ENCODE measurements around the gene PCID2. TPM values are rescaled to one million over a fixed set of nuclear protein-coding genes. Genes with fewer than 3 reads are reported as not detected.

The PCID2 gene
- polyA plus RNA-seq, 4 donors = 47.9 to 72.3 (median 64.1) TPM

DNA sequence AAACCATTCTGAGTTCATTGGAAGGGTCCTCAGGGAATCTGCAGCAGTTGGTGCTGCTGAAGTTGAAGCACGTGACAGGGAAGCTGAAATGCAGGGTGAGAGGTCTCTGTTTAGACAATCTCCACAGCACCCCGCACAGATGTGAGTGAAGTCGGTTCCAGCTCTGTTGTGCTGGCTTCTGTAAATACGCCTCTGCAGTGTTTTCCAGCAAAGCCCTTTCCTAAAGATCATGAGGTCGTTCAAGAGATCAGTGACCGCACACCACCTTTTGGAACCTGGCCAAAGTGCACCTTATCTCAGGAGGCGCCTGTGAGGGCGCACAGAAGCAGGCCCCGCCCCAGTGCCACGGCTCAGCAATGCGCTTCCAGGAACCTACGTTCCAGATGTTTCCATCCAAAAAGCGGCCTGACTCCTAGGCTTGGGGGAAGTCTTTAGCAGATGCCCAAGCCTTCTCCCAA, 11.7 kb upstream of the PCID2 start:
- no peak for DNase-seq (ENCODE audit: low read depth in 4 of 4, low spot score in 2 of 4)

GRCh38 chr13:113219256-113219940, 10.9 kb upstream of the PCID2 start:
- DNase-seq (ENCODE audit: low read depth in 4 of 4, low spot score in 2 of 4) = no peak

GRCh38 chr13:113218586-113218985, 10.1 kb upstream of the PCID2 start:
- DNase-seq (ENCODE audit: low read depth in 4 of 4, low spot score in 2 of 4) = no peak

DNA sequence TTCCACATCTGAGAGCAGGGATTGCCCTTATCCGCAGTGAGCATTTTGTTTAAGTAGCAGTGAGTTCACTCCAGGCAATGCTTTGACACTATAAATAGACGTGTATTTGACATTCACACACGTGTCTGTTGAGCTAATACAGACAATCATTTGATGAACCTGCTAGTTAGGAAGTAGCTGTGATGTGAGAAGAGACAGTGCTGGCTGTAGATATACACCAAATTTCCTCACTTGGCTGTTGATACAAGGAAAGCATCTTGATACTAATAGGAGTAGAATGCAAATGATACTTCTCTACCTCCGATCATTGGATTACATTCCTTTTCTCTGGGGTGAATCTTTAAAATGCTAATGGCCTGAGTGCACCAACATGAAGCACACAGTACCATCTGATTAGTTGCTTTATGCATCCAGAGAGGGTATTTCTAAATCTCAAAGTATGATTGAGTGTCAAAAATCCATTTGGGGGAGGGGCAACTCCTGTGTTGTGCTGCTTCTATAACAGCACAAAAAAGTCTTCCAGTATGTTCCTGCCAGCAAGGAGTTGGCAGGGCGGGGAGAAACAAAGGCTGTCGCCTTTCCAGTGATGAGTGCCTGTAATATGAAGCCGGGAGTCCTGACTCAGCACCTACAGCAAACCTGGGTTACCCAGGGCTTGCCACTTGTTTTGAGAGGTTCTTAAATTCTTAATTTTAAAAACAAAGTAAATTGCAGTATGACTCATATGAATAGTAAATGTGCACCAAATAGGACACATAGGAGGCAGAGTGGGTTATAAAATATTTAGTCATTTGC, 8.0 kb upstream of the PCID2 start:
- no peak for DNase-seq (ENCODE audit: low read depth in 4 of 4, low spot score in 2 of 4)

- no peak for DNase-seq (ENCODE audit: low read depth in 4 of 4, low spot score in 2 of 4)
Observed at GRCh38 chr13:113211774-113212173, 3.3 kb upstream of the PCID2 start.

DNA sequence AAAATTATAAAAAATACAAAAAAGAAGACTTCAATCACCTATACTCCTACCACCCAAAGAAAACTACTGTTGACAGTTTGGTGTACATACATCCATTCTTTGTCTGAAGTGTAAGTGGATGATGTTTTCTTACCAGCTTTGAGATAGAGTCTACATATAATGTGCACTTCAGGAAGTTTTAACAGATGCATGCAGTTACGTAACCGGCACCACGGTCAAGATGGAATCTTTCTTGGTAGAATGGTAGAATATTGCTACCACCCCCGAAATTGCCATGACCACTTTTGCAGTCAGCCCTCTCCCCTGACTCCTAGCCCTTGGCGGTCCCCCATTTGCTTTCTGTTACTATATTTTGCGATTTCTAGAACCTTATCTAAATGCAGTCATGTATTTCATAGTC, 2.4 kb upstream of the PCID2 start:
- no peak for DNase-seq (ENCODE audit: low read depth in 4 of 4, low spot score in 2 of 4)

DNA sequence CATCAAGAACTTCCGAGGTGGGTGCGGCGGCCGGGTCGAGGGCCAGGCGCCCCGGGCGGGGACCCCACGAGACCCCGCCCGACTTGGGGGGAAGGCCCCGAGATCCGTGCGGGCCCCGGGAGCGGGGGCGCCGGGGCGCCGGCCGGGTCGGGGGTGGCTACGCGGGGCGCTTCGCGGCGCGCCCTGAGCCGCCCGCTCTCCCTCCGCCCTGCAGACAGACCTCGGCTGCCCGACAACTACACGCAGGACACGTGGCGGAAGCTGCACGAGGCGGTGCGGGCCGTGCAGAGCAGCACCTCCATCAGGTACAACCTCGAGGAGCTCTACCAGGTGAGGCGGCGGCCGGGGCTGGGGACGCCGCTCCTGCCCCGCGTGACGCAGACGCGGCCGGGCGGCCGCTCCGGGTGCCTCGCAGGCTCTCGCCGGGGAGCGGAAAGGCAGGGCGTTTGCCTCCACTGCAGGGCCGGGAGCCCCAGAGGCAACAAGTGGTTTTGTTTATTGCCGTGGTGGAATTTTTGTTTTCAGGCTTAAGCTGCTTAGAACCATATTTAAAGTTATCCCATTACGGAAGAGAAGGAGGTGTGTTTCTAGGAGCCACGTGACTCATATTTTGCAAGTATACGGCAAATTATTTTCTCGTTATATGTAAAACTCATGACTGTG, 1.4 kb upstream of the PCID2 start:
- DNase-seq (ENCODE audit: low read depth in 4 of 4, low spot score in 2 of 4) = peak in 1 of 4 donors; percentile 10

DNA sequence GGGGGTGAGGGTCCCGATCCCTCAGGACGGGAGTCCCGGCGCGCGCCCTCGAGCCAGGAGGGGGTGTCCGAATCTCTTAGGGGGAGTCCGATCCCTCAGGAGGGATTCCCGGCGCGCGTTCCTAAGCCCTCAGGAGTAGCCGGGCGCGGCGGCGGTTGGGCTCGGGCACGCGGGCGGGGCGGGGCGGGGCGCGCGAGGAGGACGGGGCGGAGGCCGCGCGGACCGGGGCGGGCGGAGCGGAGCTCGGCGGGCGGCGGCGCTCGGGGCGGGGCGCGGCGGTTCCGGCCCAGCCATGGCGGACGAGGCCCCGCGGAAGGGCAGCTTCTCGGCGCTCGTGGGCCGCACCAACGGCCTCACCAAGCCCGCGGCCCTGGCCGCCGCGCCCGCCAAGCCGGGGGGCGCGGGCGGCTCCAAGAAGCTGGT, 878 bp upstream of the PCID2 start, which contains the start of gene CUL4A:
Gene CUL4A (plus strand): TSS at position 278 of the 423 bp plus-strand sequence. CDS start 15 bp downstream, at position 293.
- peak in 2 of 4 donors; percentile 42 to 52 for DNase-seq (ENCODE audit: low read depth in 4 of 4, low spot score in 2 of 4)

DNA sequence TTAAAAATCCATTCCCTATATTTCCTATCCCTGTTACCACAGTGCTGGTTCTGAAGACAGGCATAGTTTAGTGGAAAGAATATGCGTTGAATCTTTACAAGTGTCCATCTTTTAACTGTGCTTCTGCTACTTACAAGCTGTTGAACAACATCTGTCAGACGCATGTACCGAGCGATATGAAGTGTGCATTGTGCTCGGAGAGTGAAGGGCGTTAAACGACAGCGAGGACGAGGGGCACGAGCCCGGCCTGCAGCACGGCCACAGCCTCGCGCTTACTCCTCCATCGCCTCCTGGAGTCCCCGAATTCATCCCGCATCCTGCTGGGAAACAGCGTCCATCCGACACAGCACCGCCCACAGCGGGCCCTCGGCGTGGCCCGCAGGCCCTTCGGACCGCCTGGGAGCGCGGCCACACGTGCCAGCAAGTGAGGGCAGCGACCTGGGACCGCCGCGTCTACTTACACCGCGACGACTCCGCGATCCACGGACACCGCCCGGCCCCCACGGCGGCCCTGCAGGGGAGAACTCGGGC, 514 bp downstream of the PCID2 start:
- DNase-seq (ENCODE audit: low read depth in 4 of 4, low spot score in 2 of 4) = no peak

GRCh38 chr13:113207460-113207859, 1.0 kb downstream of the PCID2 start:
- no peak for DNase-seq (ENCODE audit: low read depth in 4 of 4, low spot score in 2 of 4)

DNA sequence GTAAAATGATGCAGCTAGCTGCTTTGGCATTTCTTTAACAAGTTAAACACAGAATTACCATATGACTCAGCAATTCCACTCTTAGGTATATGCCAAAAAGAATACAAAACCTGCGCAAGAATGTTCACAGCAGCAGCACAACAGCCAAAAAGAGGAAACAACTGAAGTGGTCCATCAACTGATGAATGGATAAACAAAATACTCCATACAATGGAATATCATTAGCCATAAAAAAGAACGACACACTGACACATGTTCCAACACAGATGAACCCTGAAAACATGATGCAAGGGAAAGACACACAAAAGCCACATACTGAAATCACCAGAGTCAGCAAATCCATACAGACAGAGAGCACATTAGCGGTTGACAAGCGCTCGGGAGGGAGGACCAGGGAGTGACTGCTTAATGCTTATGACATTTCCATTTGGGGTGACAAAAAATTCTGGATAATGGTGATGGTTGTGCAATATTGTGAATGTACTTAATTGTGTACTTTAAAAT, 3.0 kb downstream of the PCID2 start:
- DNase-seq (ENCODE audit: low read depth in 4 of 4, low spot score in 2 of 4) = no peak

DNA sequence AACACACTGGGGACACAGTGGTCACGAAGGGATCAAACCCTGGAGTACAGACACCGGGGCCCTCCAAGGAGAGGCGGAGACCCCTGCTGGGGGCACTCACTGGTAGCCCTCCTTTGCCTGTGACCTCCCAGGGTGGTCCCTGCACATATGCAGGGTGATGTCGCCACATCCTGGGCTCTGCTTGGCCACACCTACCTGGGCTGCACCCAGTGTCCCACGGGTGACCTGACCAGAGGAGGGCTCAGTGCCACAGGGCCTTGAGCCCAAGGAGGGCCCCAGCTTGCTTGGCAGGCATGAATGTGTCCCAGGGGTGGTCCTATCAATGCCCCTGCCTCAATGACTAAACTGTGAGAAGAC, 4.1 kb downstream of the PCID2 start:
- no peak for DNase-seq (ENCODE audit: low read depth in 4 of 4, low spot score in 2 of 4)

DNA sequence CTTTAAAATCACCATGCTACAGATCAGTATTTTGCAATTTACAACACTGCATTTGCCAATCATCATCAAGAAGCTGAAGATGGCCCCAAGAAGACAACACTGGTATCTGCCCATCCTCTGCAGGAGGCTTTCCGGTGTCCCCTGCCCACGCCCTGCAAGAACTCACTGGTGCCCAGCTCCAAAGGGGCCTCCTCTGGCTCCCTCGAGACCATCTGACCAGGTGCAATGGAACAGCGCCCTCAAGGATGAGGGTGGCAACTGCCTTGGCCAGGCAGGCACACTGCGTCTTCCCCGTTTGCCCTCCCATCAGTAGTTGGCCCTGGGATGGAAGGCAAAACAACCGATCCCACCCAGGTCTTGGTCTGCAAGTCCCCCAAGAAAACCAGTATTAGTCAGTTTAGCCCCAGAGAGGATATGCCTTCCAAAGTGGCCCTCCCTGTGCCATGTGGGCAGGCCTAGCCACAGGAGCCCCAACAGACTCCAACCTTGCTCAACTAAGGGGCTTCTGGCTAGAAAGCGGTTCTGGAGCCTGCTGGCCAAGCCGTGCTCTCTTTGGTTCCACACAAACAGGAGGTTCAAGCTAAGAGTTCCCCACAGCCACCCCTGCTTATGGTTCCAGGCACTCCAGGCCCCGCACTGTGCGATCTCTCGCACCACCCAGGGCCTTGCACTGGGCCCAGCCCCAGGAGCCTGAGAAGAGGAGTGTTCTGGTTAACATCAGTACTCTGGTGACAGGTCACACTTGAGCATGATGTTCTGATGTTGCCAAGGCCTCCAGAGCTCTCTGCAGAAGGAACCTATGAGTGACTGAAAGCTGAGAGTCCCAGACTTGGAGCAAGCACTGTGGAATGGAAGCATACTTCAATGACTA, 4.7 kb downstream of the PCID2 start:
- no peak for DNase-seq (ENCODE audit: low read depth in 4 of 4, low spot score in 2 of 4)

DNA sequence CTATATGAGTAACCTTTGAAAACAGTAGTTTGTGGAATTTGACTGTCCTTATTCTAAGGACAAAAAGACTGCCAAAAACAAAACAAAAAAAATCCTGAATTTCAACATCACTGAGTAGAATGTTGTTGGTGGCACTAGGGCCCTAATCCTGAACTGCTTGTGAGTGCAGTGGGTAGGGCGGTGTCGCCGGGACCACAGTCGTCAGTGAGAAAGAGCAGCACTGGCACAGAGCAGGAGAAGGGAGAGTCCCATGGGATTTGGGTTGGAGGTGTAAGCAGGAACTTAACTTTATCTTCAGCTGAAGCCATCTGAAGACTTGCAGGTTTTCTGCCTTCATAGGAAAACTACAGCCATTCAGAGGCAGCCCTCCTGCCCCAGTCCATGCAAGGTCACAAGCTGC, 5.6 kb downstream of the PCID2 start:
- DNase-seq (ENCODE audit: low read depth in 4 of 4, low spot score in 2 of 4) = no peak

GRCh38 chr13:113201815-113202214, 6.7 kb downstream of the PCID2 start:
- no peak for DNase-seq (ENCODE audit: low read depth in 4 of 4, low spot score in 2 of 4)

DNA sequence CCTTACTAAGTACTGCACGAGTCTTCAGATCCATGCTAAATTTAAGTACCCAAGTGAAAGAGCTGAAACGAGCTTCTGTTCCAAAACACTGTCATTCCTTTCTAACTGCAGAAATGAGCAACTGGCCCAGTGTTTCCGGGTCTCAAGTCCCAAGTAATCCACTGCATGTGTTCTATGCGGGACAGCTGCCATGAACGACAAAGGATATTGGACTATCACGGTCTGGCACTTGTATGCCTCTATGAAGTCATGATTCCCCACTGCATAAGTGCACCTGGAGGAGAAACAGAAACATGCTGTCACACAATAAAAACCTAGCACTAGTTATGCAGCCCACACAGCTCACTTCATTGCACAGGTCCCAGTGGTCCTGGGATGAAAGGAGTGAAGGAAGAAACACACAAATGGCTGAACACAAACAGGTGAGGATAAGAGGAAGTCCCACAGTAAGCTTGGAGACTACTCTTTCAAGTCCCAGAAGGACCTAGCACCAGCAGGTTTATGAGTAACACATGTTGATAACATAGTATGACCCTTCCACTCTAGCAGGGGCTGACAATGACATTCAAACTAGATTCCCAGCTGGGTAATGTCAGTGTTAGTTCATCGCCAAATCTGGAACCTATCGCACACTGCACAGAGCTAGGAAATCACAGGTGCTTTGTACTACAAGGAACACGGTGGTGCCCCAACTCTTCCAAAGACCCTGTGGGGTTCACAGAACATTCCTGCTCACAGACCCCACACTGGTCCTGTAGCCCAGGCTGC, 11.3 kb downstream of the PCID2 start:
- DNase-seq (ENCODE audit: low read depth in 4 of 4, low spot score in 2 of 4) = no peak

- DNase-seq (ENCODE audit: low read depth in 4 of 4, low spot score in 2 of 4) = no peak
Observed at GRCh38 chr13:113195360-113195759, 13.1 kb downstream of the PCID2 start.

DNA sequence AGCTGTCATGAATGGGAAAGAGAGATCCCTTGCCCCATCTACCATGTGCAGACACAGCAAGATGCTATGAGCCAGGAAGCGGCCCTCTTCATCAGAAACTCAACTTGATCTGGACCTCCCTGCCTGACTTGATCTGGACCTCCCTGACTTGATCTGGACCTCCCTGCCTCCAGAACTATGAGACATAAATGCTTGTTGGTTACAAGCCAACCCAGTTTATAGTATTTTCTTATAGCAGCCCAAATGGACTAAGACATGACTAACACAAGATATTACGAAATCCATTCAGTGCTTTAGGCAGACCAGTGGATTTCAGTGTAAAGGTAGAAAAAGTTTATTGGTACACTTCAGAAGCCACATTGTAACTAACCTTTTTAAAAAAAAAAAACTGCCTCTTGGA, 15.6 kb downstream of the PCID2 start:
- no peak for DNase-seq (ENCODE audit: low read depth in 4 of 4, low spot score in 2 of 4)

DNA sequence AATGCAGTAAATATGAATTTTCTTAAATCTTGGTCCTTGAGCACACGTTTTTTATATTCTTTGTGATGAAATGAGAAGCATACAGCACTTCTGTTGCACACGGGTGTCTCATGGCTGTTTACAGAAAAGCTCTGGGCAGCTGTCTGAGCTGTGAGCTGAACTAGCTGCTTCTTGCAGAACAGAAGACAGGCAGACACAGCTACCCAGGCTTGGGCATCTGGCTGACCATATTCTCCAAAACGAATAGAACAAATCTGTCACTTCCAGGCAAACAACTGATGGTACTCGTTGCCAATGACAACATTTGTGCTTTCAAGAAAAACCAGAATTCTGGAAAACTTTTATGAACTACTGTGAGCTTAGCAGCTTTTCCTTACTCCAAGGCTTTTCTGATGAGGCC, 16.2 kb downstream of the PCID2 start:
- DNase-seq (ENCODE audit: low read depth in 4 of 4, low spot score in 2 of 4) = no peak

All from left renal cortex interstitium (tissue), 4 donors.